Limb (tissue), 2 donors: ENCODE results near the gene TRO.

ENCODE experiments used
- DNase-seq, 2 donors: peaks; one replicate each; pipeline ENCODE4 v3.0.0-alpha.2; 2016; ENCODE audit errors: extremely low spot score in 2 of 2

TRO gene, protein sequence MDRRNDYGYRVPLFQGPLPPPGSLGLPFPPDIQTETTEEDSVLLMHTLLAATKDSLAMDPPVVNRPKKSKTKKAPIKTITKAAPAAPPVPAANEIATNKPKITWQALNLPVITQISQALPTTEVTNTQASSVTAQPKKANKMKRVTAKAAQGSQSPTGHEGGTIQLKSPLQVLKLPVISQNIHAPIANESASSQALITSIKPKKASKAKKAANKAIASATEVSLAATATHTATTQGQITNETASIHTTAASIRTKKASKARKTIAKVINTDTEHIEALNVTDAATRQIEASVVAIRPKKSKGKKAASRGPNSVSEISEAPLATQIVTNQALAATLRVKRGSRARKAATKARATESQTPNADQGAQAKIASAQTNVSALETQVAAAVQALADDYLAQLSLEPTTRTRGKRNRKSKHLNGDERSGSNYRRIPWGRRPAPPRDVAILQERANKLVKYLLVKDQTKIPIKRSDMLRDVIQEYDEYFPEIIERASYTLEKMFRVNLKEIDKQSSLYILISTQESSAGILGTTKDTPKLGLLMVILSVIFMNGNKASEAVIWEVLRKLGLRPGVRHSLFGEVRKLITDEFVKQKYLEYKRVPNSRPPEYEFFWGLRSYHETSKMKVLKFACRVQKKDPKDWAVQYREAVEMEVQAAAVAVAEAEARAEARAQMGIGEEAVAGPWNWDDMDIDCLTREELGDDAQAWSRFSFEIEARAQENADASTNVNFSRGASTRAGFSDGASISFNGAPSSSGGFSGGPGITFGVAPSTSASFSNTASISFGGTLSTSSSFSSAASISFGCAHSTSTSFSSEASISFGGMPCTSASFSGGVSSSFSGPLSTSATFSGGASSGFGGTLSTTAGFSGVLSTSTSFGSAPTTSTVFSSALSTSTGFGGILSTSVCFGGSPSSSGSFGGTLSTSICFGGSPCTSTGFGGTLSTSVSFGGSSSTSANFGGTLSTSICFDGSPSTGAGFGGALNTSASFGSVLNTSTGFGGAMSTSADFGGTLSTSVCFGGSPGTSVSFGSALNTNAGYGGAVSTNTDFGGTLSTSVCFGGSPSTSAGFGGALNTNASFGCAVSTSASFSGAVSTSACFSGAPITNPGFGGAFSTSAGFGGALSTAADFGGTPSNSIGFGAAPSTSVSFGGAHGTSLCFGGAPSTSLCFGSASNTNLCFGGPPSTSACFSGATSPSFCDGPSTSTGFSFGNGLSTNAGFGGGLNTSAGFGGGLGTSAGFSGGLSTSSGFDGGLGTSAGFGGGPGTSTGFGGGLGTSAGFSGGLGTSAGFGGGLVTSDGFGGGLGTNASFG (N-terminal part only)

GRCh38 chrX:54920610-54921426, at the start of gene TRO:
Gene TRO, plus strand, starts transcription at chrX:54920824. Its CDS starts 1,423 bp downstream, at chrX:54922247.
- DNase-seq = peak; percentile 53 to 78

DNA sequence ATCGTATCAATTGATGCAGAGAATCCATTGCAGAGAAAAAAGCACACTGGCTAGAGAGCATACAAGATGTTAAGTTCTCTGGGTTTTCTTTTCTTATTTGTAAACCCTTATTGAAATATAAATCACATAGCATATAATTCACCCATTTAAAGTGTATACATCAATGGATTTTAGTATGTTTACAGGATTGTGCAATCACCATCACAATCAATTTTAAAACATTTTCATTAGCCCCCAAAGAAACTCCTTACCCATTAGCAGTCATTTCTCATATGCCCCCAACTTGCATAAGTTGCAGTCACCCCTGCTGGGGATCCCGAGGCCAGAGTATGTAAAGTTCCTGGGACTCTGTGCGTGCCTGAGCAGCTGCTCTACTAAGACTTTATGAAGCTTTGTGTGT, 34.9 kb upstream of the TRO start:
- DNase-seq = no peak

GRCh38 chrX:54891573-54891972, 29.1 kb upstream of the TRO start:
- no peak for DNase-seq

- no peak for DNase-seq
Observed at GRCh38 chrX:54894159-54894558, 26.5 kb upstream of the TRO start.

DNA sequence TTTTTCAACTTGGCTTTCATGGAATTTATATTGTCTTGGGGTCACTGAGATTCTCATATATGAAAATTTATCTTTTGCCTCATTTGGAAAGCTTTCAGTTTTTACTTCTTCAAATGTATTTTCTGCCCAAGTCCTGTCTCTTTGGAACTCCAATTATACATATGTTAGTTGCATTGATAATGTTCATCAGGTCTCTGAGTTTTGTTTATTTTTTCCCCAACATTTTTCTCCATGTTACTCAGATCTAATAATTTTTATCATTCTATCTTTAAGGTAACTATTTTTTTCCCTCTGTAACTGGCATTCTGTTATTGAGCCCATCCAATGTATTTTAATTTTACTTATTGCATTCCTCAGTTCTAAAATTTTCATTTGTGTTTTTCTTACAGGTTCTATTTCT, 10.7 kb upstream of the TRO start:
- no peak for DNase-seq

DNA sequence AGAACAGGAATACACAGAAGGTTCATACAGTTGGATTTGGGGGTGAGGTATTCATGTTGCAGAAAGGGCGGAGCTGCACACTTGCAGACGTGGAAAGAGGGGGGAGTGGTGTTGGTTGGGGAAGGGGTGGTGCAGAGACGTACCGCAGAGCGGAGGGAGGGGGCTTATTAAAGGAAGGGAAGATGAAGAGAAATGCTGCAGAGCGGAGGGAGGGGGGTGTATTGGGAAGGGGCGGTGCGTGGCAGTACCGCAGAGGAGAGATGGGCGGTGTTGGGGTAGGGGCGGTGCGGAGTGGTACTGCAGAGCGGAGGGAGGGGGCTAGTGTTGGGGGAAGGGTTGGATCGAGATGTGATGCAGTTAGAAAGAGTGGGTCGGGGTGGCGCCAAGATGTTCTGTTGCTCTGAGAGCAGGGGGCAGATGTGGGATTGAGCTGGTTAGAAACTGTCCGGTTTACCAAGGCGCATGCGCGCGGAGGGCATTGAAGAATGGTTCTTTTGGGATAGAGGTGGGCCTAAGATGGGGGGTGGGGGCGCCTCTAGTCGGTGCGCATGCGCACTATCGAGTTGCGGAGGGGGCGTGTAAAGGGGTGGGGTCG, 900 bp downstream of the TRO start:
- DNase-seq = peak; percentile 76 to 87

- no peak for DNase-seq
Observed at GRCh38 chrX:54922547-54922946, 1.9 kb downstream of the TRO start.

DNA sequence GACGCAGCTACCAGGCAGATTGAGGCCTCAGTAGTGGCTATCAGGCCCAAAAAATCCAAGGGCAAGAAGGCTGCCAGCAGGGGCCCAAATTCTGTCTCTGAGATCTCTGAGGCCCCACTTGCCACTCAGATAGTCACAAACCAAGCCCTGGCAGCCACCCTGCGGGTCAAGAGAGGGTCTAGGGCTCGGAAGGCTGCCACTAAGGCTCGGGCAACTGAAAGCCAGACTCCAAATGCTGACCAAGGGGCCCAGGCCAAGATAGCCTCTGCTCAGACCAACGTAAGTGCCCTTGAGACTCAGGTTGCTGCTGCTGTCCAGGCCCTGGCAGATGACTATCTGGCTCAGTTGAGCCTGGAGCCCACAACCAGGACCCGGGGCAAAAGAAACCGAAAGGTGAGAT, 2.8 kb downstream of the TRO start:
- no peak for DNase-seq

DNA sequence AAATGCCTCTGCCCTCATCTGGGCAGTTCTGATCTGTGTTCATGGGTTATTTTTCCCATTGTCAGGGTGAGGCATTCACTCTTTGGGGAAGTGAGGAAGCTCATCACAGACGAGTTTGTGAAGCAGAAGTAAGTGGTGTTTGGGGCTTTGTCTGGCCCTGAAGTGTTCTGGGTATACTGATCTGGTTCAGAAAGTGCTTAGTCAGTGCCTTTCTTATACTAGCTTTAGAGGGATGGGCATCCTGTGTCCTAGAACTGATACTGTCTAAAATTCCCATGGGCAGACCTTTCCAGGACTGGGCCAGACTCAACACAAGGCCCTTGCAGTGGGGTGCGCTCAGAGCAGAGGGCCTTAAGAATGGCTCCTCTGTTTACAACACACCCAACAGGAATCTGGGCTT, 6.4 kb downstream of the TRO start:
- no peak for DNase-seq

GRCh38 chrX:54928876-54929275, 8.3 kb downstream of the TRO start:
- no peak for DNase-seq

DNA sequence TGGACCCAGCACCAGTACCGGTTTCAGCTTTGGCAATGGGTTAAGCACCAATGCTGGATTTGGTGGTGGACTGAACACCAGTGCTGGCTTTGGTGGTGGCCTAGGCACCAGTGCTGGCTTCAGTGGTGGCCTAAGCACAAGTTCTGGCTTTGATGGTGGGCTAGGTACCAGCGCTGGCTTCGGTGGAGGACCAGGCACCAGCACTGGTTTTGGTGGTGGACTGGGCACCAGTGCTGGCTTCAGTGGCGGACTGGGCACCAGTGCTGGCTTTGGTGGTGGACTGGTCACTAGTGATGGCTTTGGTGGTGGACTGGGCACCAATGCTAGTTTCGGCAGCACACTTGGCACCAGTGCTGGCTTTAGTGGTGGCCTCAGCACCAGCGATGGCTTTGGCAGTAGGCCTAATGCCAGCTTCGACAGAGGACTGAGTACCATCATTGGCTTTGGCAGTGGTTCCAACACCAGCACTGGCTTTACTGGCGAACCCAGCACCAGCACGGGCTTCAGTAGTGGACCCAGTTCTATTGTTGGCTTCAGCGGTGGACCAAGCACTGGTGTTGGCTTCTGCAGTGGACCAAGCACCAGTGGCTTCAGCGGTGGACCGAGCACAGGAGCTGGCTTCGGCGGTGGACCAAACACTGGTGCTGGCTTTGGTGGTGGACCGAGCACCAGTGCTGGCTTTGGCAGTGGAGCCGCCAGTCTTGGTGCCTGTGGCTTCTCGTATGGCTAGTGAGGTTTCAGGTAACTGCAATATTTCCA, 9.8 kb downstream of the TRO start:
- DNase-seq = no peak

DNA sequence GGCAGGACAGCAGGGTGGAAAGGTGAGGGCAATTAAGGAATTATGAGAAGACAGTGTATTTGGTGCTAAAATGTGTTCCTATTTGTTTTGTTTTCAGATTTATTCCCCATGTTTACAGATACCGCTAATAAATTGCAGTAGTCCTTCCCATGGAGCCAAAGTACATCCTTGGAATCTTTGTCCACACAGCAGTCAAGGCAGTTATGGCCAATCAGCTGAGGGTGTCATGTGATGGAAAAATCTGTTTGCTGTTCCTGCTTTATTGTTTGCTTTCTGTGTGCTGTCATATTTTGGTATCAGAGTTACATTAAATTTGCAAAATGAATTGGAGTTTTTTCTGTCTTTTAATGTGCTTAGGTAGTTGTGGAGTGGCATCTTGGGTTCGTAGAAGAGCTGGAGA, 10.5 kb downstream of the TRO start:
- no peak for DNase-seq

GRCh38 chrX:54933150-54933826, 12.7 kb downstream of the TRO start:
- DNase-seq = no peak

DNA sequence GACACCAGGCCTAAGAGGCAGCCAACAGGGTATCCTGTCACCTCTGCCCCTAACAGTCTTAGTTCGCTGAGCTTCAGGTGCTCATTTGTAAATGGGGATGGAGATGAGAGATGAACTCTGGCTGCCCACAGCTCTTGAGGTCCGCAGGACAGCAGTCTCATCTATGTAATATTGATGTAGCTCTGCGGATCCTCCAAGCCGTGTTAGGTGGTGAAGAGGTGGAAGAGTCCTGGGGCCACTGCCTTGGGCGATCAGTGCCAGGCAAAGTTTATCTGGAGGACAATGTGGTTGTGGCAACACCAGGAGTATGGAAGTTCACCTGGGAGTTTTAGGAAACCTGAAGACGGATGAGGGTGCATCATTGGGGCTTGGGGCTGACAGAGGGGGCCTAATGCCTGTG, 13.4 kb downstream of the TRO start:
- DNase-seq = no peak

DNA sequence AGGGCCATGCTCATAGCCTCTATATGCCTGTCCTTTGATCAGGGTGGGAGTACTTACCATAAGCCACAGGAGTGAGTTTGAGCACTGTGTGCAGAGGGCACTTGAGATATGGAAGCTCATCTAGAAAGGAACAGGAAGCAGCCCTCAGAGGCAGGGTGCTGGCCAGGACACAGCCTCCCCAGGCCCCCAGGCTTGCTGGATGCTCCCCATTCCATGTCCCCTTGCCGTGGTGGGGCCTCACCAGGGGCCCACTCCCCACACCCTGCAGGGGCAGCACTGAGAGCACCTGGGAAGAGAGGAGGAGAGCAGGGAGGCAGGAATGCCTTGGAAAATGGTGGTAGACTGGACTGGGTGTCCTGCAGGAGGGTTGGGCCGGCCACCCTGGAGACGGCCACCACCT, 14.3 kb downstream of the TRO start:
- no peak for DNase-seq

GRCh38 chrX:54935306-54935705, 14.7 kb downstream of the TRO start:
- no peak for DNase-seq

GRCh38 chrX:54937416-54937815, 16.8 kb downstream of the TRO start:
- no peak for DNase-seq

DNA sequence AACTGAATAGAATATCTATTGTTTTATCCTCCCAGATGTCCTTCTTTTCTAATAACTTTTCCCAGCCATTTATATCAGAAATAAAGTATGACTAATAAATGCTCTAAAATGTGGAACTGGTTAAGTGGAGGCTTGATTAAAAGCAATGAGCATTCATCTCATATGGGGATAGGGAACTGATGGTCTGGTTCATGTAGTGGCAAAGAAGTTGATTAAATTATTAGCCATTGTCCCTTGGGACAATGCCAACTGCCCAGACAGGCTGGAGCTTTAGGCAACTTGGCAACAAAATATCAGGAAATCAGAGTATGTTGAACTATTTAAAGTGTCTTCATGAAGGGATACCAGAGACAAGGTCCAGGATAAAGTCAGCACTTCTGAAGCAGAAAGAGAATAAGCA, 24.2 kb downstream of the TRO start:
- DNase-seq = no peak

GRCh38 chrX:54945224-54945623, 24.6 kb downstream of the TRO start:
- no peak for DNase-seq
